Measurements from ENCODE around the gene IMMP2L. TPM values are rescaled to one million over a fixed set of nuclear protein-coding genes. Genes with fewer than 3 reads are reported as not detected.
"Not testable (repeated sequence)": the region's sequence is repeated elsewhere in the genome, so short reads cannot be mapped to it uniquely, and the experiment has no call there.

Gene IMMP2L
- total RNA-seq, 2 experiments from 2014 or later = 17.4 to 30.2 TPM

DNA sequence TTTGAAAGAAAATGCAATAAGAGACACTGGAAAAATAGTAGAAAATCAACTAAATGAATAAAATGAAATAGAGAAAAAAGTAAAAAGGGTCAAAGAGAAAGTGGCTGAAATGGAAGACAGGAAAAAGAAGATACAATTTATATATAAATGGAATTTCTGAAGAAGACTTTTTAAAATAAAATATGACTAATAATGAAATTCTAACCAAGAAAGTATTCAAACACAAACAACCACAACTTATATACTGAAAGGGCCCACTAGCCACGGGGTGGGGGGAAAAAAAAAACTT, 232.1 kb downstream of the IMMP2L start:
- peaks cover 11% of the 10 kb centered on the region for H3K4me1 Mint-ChIP-seq (ENCODE audit: low read depth)
- no peaks in the 10 kb centered on the region for H3K27me3 Mint-ChIP-seq
- ATAC-seq (no peak), DNase-seq (no peak)
- ChIA-PET POLR2A (no interaction called here), CTCF (no interaction called here)
- no peak overlapping the region for H3K4me3 Mint-ChIP-seq
- H3K36me3 Mint-ChIP-seq (ENCODE audit: low read depth) = peaks cover 6% of the 10 kb centered on the region
- no peak overlapping the region for H3K27ac Mint-ChIP-seq
- H3K9me3 Mint-ChIP-seq = peaks cover 8% of the 10 kb centered on the region
- TF ChIP-seq, protein P1, sequence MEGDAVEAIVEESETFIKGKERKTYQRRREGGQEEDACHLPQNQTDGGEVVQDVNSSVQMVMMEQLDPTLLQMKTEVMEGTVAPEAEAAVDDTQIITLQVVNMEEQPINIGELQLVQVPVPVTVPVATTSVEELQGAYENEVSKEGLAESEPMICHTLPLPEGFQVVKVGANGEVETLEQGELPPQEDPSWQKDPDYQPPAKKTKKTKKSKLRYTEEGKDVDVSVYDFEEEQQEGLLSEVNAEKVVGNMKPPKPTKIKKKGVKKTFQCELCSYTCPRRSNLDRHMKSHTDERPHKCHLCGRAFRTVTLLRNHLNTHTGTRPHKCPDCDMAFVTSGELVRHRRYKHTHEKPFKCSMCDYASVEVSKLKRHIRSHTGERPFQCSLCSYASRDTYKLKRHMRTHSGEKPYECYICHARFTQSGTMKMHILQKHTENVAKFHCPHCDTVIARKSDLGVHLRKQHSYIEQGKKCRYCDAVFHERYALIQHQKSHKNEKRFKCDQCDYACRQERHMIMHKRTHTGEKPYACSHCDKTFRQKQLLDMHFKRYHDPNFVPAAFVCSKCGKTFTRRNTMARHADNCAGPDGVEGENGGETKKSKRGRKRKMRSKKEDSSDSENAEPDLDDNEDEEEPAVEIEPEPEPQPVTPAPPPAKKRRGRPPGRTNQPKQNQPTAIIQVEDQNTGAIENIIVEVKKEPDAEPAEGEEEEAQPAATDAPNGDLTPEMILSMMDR (IDR thresholded peaks at IDR 0.05) = no peak
- intact Hi-C loops (cut with micrococcal nuclease) = no loop called here

DNA sequence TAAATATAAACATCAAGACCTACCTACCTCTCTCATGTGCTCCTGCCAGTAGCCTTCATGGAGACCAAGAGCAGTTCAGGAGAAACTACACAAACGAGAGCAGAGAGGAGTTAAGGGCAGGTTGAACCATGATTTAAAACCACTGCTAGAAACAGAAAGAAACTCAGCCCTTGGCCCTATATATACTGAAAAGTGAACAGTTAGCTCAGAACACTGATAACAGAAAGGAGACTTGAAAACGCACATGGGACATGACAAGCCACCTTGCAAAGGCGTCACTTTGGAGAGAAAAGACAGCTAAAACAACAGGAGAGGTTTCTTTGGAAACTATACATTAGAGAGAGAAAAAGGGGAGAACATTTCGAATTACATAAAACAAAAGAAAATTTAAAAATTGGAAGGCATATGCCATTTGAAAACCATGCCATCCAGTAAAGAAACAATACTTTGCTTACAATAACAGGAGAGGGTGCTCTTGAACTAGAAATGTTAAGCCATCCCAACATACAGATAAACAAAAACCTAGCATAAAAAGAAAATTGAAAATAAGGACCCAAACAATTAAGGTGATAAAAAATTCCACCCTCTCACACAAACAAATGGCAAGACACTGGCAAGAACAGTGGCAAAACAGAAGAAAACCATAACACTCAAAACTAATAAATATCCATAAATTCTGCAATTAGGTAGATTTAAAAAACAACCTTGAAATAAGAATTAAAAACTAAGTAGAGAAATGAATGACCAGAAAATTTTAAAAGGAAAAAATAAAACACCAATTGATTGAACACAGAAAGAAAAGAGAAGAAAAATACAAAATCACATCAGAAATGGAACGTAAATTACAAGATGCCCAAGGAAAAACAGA, 232.7 kb downstream of the IMMP2L start:
- intact Hi-C loops (cut with micrococcal nuclease) = no loop called here
- Mint-ChIP-seq H3K27ac (no peak overlapping the region), H3K9me3 (peaks cover 5% of the 10 kb centered on the region), H3K4me1 (ENCODE audit: low read depth) (peaks cover 11% of the 10 kb centered on the region), H3K4me3 (no peak overlapping the region), H3K27me3 (no peaks in the 10 kb centered on the region), H3K36me3 (ENCODE audit: low read depth) (peaks cover 6% of the 10 kb centered on the region)
- TF ChIP-seq, protein P1 (IDR thresholded peaks at IDR 0.05) = no peak
- DNase-seq = no peak
- POLR2A ChIA-PET = interaction anchor here (0.7 kb wide), 1 partner anchor 28 kb away, joined by 4 read pairs; no protein-coding TSS in a partner anchor
- CTCF ChIA-PET = no interaction called here
- ATAC-seq = no peak

DNA sequence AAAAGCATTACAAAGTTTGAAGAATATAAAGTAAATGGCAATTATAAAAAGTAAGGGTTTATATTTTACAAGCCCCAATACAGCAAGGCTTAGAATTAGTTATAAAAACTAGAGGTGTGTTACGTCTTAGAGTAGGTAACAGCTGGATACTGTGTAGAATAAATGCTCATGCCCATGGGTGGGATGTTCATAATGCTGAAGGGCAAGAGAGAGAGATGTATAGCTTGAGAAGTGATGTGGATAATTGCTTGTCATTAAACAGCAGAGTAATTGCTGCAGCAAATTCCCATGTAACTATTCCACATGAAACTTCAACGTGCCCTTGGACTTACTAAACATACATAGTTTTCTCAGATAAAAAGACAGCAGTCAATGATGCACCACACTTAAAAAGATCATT, 233.8 kb downstream of the IMMP2L start:
- intact Hi-C loops (cut with micrococcal nuclease) = no loop called here
- Mint-ChIP-seq H3K4me3 (no peak overlapping the region), H3K27me3 (no peaks in the 10 kb centered on the region), H3K36me3 (ENCODE audit: low read depth) (peaks cover 6% of the 10 kb centered on the region), H3K27ac (no peak overlapping the region), H3K4me1 (ENCODE audit: low read depth) (peaks cover 11% of the 10 kb centered on the region), H3K9me3 (peaks cover 5% of the 10 kb centered on the region)
- CTCF ChIA-PET = no interaction called here
- no peak for ATAC-seq
- no peak for DNase-seq
- POLR2A ChIA-PET = interaction anchor here (0.7 kb wide), 1 partner anchor 30 kb away, joined by 4 read pairs; no protein-coding TSS in a partner anchor
- TF ChIP-seq, protein P1 (IDR thresholded peaks at IDR 0.05) = no peak

DNA sequence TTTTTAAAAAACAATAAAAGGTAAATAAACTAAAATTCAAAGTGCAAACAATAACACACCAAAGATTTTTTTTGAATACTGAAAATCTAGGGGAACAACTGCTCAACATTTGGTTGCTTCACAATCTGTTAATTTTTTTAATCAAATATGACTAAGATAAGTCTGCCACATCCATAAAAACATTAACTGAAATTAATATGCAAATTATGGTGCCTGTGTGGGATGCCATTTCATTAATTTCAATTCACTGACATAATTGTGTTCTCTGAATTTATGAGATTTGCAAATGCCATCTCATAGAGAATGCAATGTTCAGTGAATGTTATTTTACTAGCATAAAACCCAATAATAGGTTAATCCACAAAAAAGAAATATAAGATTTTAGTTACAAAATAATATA, 237.5 kb downstream of the IMMP2L start:
- CTCF ChIA-PET = no interaction called here
- no peaks in the 10 kb centered on the region for H3K27me3 Mint-ChIP-seq
- intact Hi-C loops (cut with micrococcal nuclease) = no loop called here
- no peak for DNase-seq
- no peak overlapping the region for H3K4me3 Mint-ChIP-seq
- peaks cover 5% of the 10 kb centered on the region for H3K4me1 Mint-ChIP-seq (ENCODE audit: low read depth)
- H3K27ac Mint-ChIP-seq = no peak overlapping the region
- peaks cover 4% of the 10 kb centered on the region for H3K9me3 Mint-ChIP-seq
- ATAC-seq = no peak
- TF ChIP-seq, protein P1 (IDR thresholded peaks at IDR 0.05) = no peak
- POLR2A ChIA-PET = no interaction called here
- peaks cover 4% of the 10 kb centered on the region for H3K36me3 Mint-ChIP-seq (ENCODE audit: low read depth)

DNA sequence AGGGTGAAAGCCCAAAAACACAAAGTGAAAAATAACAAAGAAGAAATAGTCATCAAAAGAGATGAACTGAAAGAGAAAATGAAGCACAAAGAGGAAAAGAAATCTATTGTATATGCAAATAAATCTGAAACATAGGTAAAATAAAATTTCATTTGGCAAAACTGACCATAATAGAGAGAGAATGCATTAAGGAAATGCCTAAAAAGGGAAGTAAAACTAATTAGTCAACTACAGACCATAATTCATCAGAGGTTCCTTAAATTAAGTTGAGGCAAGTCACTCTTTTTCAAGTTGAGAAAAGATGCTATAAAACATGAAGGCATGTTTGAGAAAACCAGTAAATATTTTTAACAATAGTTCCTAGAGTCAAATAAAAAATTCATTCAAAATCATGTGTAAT, 238.1 kb downstream of the IMMP2L start:
- Mint-ChIP-seq H3K4me1 (ENCODE audit: low read depth) (peaks cover under 1% of the 10 kb centered on the region), H3K27ac (no peak overlapping the region), H3K27me3 (no peaks in the 10 kb centered on the region), H3K4me3 (no peak overlapping the region), H3K9me3 (peaks cover 4% of the 10 kb centered on the region), H3K36me3 (ENCODE audit: low read depth) (peaks cover 4% of the 10 kb centered on the region)
- ChIA-PET CTCF (no interaction called here), POLR2A (no interaction called here)
- intact Hi-C loops (cut with micrococcal nuclease) = no loop called here
- DNase-seq = no peak
- no peak for ATAC-seq
- TF ChIP-seq, protein P1 (IDR thresholded peaks at IDR 0.05) = no peak

DNA sequence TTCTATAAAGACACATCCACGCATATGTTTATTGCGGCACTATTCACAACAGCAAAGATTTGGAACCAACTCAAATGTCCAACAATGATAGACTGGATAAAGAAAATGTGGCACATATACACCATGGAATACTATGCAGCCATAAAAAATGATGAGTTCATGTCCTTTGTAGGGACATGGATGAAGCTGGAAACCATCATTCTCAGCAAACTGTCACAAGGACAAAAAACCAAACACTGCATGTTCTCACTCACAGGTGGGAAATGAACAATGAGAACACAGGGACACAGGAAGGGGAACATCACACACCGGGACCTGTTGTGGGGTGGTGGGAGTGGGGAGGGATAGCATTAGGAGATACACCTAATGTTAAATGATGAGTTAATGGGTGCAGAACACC, 238.6 kb downstream of the IMMP2L start:
- ATAC-seq; H3K36me3 Mint-ChIP-seq (ENCODE audit: low read depth); H3K4me3 Mint-ChIP-seq; POLR2A ChIA-PET; H3K27me3 Mint-ChIP-seq; intact Hi-C loops (cut with micrococcal nuclease); CTCF ChIA-PET; H3K4me1 Mint-ChIP-seq (ENCODE audit: low read depth); DNase-seq; H3K27ac Mint-ChIP-seq; H3K9me3 Mint-ChIP-seq: not testable (repeated sequence)

All from activated CD8-positive, alpha-beta T cell treated with anti-CD3 and anti-CD28 coated beads for 36 hours (primary cell).